ENCODE results near the gene ATXN10. TPM values are rescaled to one million over a fixed set of nuclear protein-coding genes. Genes with fewer than 3 reads are reported as not detected.

Gene ATXN10
- polyA plus RNA-seq, 3 donors, result 60.1 to 106 (median 92.4) TPM

GRCh38 chr22:45816776-45817175, 145.1 kb downstream of the ATXN10 start:
- Histone ChIP-seq H3K4me1 (ENCODE audit: control insufficient read depth in 1 of 2, insufficient read depth in 2 of 2, low read length in 2 of 2) (no peaks in the 10 kb centered on the region), H2AFZ (ENCODE audit: insufficient read depth, low read depth, low read length, poor library complexity, severe bottlenecking) (no peak overlapping the region), H3K9ac (ENCODE audit: insufficient read depth, low read length, poor library complexity, severe bottlenecking) (no peak overlapping the region), H3K27ac (ENCODE audit: low read depth in 1 of 2, low read length in 2 of 2) (no peak overlapping the region), H3K79me2 (ENCODE audit: insufficient read depth, low read length) (no peaks in the 10 kb centered on the region), H3K36me3 (replicated peaks in 1 of 2; ENCODE audit: control insufficient read depth in 1 of 2, insufficient read depth in 2 of 2, low read length in 2 of 2) (peaks cover 7 to 53% of the 10 kb centered on the region in 2 donors), H3K4me2 (replicated peaks; ENCODE audit: extremely low read depth, low read length, poor library complexity, severe bottlenecking) (no peak overlapping the region), H3K27me3 (ENCODE audit: control insufficient read depth in 2 of 2, insufficient read depth in 2 of 2, low read length in 2 of 2) (no peaks in the 10 kb centered on the region), H3K4me3 (replicated peaks in 1 of 3; ENCODE audit: low read depth in 2 of 3, low read length in 3 of 3) (no peak overlapping the region), H4K20me1 (ENCODE audit: insufficient read depth, low read length) (no peaks in the 10 kb centered on the region), H3K9me3 (replicated peaks in 1 of 2; ENCODE audit: control insufficient read depth in 1 of 2, insufficient read depth in 1 of 2, low read length in 2 of 2) (no peaks in the 10 kb centered on the region)
- H3K9me3 Mint-ChIP-seq, result peaks cover 0 to 3% (median 0%) of the 10 kb centered on the region in 7 donors
- H3K4me1 Mint-ChIP-seq, result no peaks in the 10 kb centered on the region
- no peak overlapping the region for H3K4me3 Mint-ChIP-seq
- intact Hi-C loops (cut with micrococcal nuclease), result no loop called here
- DNase-seq, result no peak
- TF ChIP-seq CTCF (IDR thresholded peaks at IDR 0.05), result no peak
- H3K27me3 Mint-ChIP-seq (ENCODE audit: low read depth in 3 of 3), result no peaks in the 10 kb centered on the region
- WGBS (ENCODE audit: insufficient coverage), result 100% methylated on average over 2 of the region's 8 CpGs
- H3K27ac Mint-ChIP-seq, result no peak overlapping the region
- H3K36me3 Mint-ChIP-seq, result peaks cover 56 to 59% of the 10 kb centered on the region in 2 donors

- H3K4me3 Mint-ChIP-seq, result no peak overlapping the region
- H3K27me3 Mint-ChIP-seq (ENCODE audit: low read depth in 3 of 3), result no peaks in the 10 kb centered on the region
- no peaks in the 10 kb centered on the region for H4K20me1 ChIP-seq (ENCODE audit: insufficient read depth, low read length)
- H3K27ac Mint-ChIP-seq, result peak overlapping the region in 1 of 7 donors; percentile 12
- no peaks in the 10 kb centered on the region for H3K4me1 ChIP-seq (ENCODE audit: control insufficient read depth in 1 of 2, insufficient read depth in 2 of 2, low read length in 2 of 2)
- no peak overlapping the region for H3K4me3 ChIP-seq (replicated peaks in 1 of 3; ENCODE audit: low read depth in 2 of 3, low read length in 3 of 3)
- H3K36me3 Mint-ChIP-seq, result peaks cover 54 to 57% of the 10 kb centered on the region in 2 donors
- no peaks in the 10 kb centered on the region for H3K4me1 Mint-ChIP-seq
- TF ChIP-seq CTCF (IDR thresholded peaks at IDR 0.05), result no peak
- H3K9ac ChIP-seq (ENCODE audit: insufficient read depth, low read length, poor library complexity, severe bottlenecking), result no peak overlapping the region
- no peak overlapping the region for H2AFZ ChIP-seq (ENCODE audit: insufficient read depth, low read depth, low read length, poor library complexity, severe bottlenecking)
- peaks cover 5 to 46% of the 10 kb centered on the region in 2 donors for H3K36me3 ChIP-seq (replicated peaks in 1 of 2; ENCODE audit: control insufficient read depth in 1 of 2, insufficient read depth in 2 of 2, low read length in 2 of 2)
- no peak for DNase-seq
- peaks cover 0 to 3% (median 0%) of the 10 kb centered on the region in 7 donors for H3K9me3 Mint-ChIP-seq
- 86% methylated on average over 4 of the region's 8 CpGs for WGBS (ENCODE audit: insufficient coverage)
- no peaks in the 10 kb centered on the region for H3K27me3 ChIP-seq (ENCODE audit: control insufficient read depth in 2 of 2, insufficient read depth in 2 of 2, low read length in 2 of 2)
- no peak overlapping the region for H3K27ac ChIP-seq (ENCODE audit: low read depth in 1 of 2, low read length in 2 of 2)
- no peaks in the 10 kb centered on the region for H3K9me3 ChIP-seq (replicated peaks in 1 of 2; ENCODE audit: control insufficient read depth in 1 of 2, insufficient read depth in 1 of 2, low read length in 2 of 2)
- H3K79me2 ChIP-seq (ENCODE audit: insufficient read depth, low read length), result no peaks in the 10 kb centered on the region
- no peak overlapping the region for H3K4me2 ChIP-seq (replicated peaks; ENCODE audit: extremely low read depth, low read length, poor library complexity, severe bottlenecking)
- intact Hi-C loops (cut with micrococcal nuclease), result no loop called here
Observed at GRCh38 chr22:45817745-45818423, 146.2 kb downstream of the ATXN10 start.

Data from CD14-positive monocyte (primary cell).